ENCODE measurements around the gene SHISA7.

GRCh38 chr19:55384920-55385723 is 58.0 kb downstream of the SHISA7 start:
- TF ChIP-seq CTCF (IDR thresholded peaks at IDR 0.05; ENCODE audit: low read length): no peak
- no peak for TF ChIP-seq EZH2 (IDR thresholded peaks at IDR 0.05; ENCODE audit: borderline replicate concordance, low read length)

Measured in OCI-LY1 (cell line).